Ishikawa (cell line): Measurements from ENCODE around the gene GTPBP4.

ENCODE experiments used
- CEBPB ChIP-seq: IDR thresholded peaks from 2 replicates; pipeline ENCODE4 v1.6.1; 2012
- CREB1 ChIP-seq: IDR thresholded peaks from 2 replicates; pipeline ENCODE4 v1.6.1; 2012; ENCODE audit warnings: low read depth
- EGR1 ChIP-seq: IDR thresholded peaks from 2 replicates; pipeline ENCODE4 v1.6.1; 2012
- EP300 ChIP-seq: IDR thresholded peaks from 2 replicates; pipeline ENCODE4 v1.6.1; 2012; ENCODE audit warnings: borderline replicate concordance
- FOXM1 ChIP-seq: IDR thresholded peaks from 2 replicates; pipeline ENCODE4 v1.6.1; 2012; ENCODE audit warnings: low read depth, borderline replicate concordance
- NFIC ChIP-seq: IDR thresholded peaks from 2 replicates; pipeline ENCODE4 v1.6.1; 2012
- RAD21 ChIP-seq: IDR thresholded peaks from 2 replicates; pipeline ENCODE4 v1.6.1; 2012; ENCODE audit warnings: low read depth
- TAF1 ChIP-seq: IDR thresholded peaks from 2 replicates; pipeline ENCODE4 v1.6.1; 2012; ENCODE audit warnings: low read depth, mild to moderate bottlenecking
- TCF12 ChIP-seq: IDR thresholded peaks from 2 replicates; pipeline ENCODE4 v1.6.1; 2012; ENCODE audit warnings: low read depth
- TEAD4 ChIP-seq: IDR thresholded peaks from 2 replicates; pipeline ENCODE4 v1.6.1; 2012
- YY1 ChIP-seq: IDR thresholded peaks from 2 replicates; pipeline ENCODE4 v1.6.1; 2012; ENCODE audit warnings: low read depth
- ZBTB7A ChIP-seq: IDR thresholded peaks from 2 replicates; pipeline ENCODE4 v1.6.1; 2012; ENCODE audit warnings: low read depth
- TF ChIP-seq, protein P1 (sequence below): IDR thresholded peaks from 2 replicates; pipeline ENCODE4 v1.6.1; 2012
- TF ChIP-seq, protein P2 (sequence below): IDR thresholded peaks from 2 replicates; pipeline ENCODE4 v1.6.1; 2012
- TF ChIP-seq, protein P3 (sequence below): IDR thresholded peaks from 2 replicates; pipeline ENCODE4 v1.6.1; 2012; ENCODE audit warnings: low read depth, mild to moderate bottlenecking

GTPBP4 gene

DNA sequence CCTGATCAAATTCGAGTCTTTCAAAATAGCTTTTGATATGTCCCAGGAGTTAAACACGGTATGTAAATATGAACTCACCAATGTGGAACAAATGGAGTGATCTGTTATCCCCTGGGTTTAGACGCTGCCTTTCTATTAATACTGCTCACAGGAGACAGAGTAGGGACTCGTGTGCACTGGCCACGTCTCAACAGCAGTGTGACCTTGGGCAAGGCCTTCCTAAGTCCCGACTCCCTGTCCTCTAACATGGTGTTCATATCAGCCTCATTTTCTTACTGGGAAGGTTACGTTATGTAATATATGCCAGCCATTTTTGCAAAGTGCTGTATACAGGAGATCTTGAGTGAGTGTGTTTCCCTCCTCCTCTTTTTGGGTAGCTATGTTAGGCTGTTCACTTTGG lies 69.8 kb downstream of the GTPBP4 start:
- no peak for TF ChIP-seq CEBPB
- TF ChIP-seq, protein P1, sequence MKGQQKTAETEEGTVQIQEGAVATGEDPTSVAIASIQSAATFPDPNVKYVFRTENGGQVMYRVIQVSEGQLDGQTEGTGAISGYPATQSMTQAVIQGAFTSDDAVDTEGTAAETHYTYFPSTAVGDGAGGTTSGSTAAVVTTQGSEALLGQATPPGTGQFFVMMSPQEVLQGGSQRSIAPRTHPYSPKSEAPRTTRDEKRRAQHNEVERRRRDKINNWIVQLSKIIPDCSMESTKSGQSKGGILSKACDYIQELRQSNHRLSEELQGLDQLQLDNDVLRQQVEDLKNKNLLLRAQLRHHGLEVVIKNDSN = no peak
- TF ChIP-seq TEAD4 = no peak

DNA sequence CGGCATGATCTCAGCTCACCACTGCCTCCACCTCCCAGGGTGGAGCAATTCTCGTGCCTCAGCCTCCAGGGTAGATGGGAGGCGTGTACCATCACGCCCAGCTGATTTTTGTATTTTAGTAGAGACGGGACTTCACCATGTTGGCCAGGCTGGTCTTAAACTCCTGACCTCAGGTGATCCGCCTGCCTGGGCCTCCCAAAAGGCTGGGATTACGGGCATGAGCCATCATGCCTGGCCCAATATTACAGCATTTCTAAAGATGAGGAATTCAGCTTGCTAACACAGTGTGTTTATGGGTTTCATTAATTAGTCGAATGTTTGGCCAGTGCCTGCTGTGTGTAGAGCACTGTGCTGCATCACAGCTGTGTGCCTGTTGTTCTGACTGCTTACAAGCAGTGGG lies 71.7 kb downstream of the GTPBP4 start:
- TF ChIP-seq TCF12 = no peak
- TF ChIP-seq, protein P2, sequence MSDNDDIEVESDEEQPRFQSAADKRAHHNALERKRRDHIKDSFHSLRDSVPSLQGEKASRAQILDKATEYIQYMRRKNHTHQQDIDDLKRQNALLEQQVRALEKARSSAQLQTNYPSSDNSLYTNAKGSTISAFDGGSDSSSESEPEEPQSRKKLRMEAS = no peak
- no peak for TF ChIP-seq CEBPB
- TF ChIP-seq NFIC = no peak
- TF ChIP-seq, protein P1 = no peak
- TF ChIP-seq YY1 = no peak
- no peak for TF ChIP-seq EGR1
- no peak for TF ChIP-seq CREB1

DNA sequence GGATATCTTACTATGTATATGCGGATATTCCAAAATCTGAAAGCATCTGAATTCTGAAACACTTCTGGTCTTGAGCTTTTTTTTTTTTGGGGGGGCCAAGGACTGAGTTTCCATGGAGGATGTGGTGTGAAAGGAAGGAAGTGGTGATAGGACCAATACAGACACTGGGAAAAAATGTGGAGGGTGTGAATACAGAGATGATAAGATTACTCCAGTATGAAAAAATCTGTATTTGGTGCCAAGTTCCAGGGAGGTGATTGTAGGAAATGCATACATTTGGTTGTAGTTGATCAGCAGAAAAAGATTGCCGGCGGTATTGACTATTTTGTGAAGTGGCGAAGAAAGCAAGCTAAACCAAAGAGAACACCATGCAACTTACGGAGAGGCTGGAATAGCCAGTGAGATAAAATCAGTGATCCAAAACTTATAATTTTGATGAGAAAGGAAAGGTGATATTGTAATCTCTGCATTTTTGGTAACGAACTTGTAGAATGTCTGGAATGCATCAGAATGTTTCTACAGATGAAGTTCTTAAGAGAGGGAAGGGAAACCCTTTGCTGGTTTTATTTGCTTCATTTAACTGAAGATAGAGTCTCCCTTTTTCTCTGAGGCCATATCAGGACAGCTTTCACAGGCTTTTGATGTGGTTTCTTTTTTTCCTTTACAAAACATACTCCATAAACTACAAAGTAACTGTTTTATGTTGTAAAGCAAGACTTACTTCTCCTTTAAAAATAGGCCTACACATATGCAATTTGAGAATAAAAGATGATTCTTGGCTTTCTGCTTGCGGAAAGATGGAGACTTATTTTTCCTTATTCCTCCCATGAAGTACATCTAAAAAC lies 73.9 kb downstream of the GTPBP4 start:
- TF ChIP-seq TEAD4 = no peak
- no peak for TF ChIP-seq EGR1
- no peak for TF ChIP-seq RAD21
- TF ChIP-seq, protein P2 = no peak
- TF ChIP-seq YY1 = no peak
- no peak for TF ChIP-seq TAF1
- no peak for TF ChIP-seq FOXM1
- no peak for TF ChIP-seq NFIC
- TF ChIP-seq, protein P3, sequence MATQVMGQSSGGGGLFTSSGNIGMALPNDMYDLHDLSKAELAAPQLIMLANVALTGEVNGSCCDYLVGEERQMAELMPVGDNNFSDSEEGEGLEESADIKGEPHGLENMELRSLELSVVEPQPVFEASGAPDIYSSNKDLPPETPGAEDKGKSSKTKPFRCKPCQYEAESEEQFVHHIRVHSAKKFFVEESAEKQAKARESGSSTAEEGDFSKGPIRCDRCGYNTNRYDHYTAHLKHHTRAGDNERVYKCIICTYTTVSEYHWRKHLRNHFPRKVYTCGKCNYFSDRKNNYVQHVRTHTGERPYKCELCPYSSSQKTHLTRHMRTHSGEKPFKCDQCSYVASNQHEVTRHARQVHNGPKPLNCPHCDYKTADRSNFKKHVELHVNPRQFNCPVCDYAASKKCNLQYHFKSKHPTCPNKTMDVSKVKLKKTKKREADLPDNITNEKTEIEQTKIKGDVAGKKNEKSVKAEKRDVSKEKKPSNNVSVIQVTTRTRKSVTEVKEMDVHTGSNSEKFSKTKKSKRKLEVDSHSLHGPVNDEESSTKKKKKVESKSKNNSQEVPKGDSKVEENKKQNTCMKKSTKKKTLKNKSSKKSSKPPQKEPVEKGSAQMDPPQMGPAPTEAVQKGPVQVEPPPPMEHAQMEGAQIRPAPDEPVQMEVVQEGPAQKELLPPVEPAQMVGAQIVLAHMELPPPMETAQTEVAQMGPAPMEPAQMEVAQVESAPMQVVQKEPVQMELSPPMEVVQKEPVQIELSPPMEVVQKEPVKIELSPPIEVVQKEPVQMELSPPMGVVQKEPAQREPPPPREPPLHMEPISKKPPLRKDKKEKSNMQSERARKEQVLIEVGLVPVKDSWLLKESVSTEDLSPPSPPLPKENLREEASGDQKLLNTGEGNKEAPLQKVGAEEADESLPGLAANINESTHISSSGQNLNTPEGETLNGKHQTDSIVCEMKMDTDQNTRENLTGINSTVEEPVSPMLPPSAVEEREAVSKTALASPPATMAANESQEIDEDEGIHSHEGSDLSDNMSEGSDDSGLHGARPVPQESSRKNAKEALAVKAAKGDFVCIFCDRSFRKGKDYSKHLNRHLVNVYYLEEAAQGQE = no peak
- TF ChIP-seq, protein P1 = no peak
- no peak for TF ChIP-seq CREB1
- no peak for TF ChIP-seq TCF12
- TF ChIP-seq CEBPB = no peak
- no peak for TF ChIP-seq EP300

DNA sequence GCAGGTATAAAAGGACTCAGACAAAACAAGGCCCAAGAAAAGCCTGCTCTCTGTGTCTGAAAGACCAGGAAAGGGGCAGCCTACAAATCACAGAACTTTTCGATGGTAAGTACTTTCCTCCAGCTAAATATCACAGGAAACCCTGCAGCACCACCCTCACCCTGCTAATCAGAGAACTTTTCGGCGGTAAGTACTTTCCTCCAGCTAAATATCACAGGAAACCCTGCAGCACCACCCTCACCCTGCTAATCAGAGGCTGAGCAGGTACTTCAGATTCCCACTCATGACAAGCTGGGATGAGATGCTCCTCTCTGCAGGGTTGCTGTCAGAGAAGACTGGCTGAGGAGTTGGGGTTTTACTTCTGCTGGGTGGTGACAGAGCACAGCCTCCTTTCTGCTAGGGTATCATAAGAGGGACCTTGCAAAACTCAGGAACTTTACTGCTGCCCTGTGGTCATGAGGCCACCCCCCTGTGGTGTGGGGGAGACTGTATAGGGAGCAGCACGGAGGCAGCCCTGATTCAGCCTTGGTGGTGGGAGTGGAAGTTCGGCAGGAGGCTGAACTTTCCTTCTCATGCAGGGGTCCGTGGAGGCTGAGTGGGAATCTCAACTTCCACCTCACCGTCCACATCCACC lies 75.1 kb downstream of the GTPBP4 start:
- TF ChIP-seq CEBPB (no peak), TEAD4 (no peak), RAD21 (no peak), EGR1 (no peak), EP300 (no peak), YY1 (no peak), ZBTB7A (no peak), NFIC (no peak), CREB1 (no peak), TCF12 (no peak), TAF1 (no peak)
- TF ChIP-seq, protein P1 = no peak
- TF ChIP-seq, protein P2 = no peak

DNA sequence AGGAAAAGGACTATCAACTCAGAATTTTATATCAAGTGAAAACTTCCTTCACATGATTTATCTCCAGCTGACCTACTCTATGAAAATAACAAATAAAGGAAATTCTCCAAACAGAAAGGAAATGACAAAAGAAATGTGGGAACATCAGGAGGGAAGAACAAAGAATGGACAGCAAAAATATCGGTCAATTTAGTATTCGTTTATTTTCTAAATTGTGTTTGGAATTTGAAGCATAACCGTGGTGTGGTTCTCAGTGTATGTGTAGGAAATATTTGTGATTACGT lies 76.7 kb downstream of the GTPBP4 start:
- TF ChIP-seq, protein P1 = no peak
- TF ChIP-seq TEAD4 (no peak), NFIC (no peak), ZBTB7A (no peak), RAD21 (no peak), CEBPB (no peak), FOXM1 (no peak), YY1 (no peak), TCF12 (no peak), CREB1 (no peak)
- TF ChIP-seq, protein P2 = no peak
